GM10266 (cell line): ENCODE measurements around the gene TBC1D10B.

Experiments
- DNase-seq: peaks from one replicate; pipeline ENCODE4 v3.0.0; 2012; ENCODE audit errors: extremely low spot score
- CTCF ChIP-seq: IDR thresholded peaks from 2 replicates; pipeline ENCODE4 v1.5.1; 2012; ENCODE audit warnings: mild to moderate bottlenecking, low read depth; ENCODE audit not compliant: control insufficient read depth, insufficient read depth; ENCODE audit errors: missing control alignments

Gene TBC1D10B

GRCh38 chr16:30369091-30369937, 980 bp downstream of the TBC1D10B start:
- DNase-seq = no peak
- TF ChIP-seq CTCF = no peak

DNA sequence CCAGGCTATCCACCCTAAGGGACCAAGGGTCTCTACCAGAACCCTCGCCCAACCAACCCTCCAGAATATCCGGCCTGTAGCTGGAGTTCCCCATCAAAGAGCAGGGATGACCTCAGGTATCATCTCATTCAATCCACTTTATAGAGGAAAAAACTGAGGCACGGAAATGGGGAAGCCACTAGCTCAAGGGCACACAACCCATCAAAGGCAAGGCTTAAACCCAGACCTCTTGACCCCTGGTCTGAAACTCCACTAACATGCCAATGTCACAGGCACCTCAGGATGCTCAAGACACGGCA, 1.6 kb downstream of the TBC1D10B start:
- TF ChIP-seq CTCF = no peak
- no peak for DNase-seq

DNA sequence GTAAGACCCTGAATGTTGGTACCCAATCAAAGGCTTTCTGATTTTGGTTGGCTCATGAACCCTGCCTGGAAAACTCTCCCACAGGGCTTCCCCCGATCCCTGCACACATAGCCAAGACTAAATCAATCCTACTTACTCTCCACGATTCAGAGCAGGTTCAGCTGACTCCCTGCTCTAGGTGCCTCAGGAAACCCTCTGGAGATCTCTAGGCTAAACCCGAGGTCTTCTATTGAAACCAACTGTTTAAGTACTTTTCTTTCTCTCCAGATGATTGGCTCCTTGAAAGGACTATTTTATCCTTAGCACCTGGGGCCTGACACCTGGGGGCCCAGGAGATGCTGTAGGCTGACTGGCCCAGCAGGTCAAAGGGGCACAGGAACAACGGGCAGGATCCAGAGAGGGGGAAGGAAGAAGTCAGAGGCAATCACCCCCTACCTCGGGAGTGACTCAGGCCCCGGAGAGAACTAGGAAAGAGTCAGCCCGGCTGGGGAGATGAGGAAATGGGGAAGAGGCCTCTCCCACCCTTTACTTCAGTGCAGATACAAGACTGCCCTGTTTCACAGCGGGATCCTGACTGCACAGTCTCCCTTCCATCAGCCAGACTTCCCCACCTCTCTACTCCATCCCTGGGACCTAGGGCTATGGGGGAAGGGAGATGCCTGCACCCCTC, 2.0 kb downstream of the TBC1D10B start:
- no peak for DNase-seq
- no peak for TF ChIP-seq CTCF

GRCh38 chr16:30367349-30368009, 2.8 kb downstream of the TBC1D10B start:
- DNase-seq = no peak
- TF ChIP-seq CTCF = no peak

- DNase-seq = no peak
- TF ChIP-seq CTCF = no peak
Observed at GRCh38 chr16:30366511-30366910, 3.8 kb downstream of the TBC1D10B start.

GRCh38 chr16:30365200-30365599, 5.1 kb downstream of the TBC1D10B start:
- TF ChIP-seq CTCF = no peak
- no peak for DNase-seq

GRCh38 chr16:30361180-30361579, 9.1 kb downstream of the TBC1D10B start:
- TF ChIP-seq CTCF = no peak
- DNase-seq = no peak
